BJ (cell line): ENCODE data around the gene MYO9B. TPM values are rescaled to one million over a fixed set of nuclear protein-coding genes. Genes with fewer than 3 reads are reported as not detected.

Experiments used
- CTCF ChIA-PET: fragments of 350-600 bp; formaldehyde crosslinking; extraction: SDS; loops from one replicate; lab custom pipeline; 2021; ENCODE audit warnings: antibody characterized with exemption, inconsistent platforms; lab: Yijun Ruan, JAX
- POLR2A ChIA-PET: fragments of 300-600 bp; sonication (Branson Sonifier 250); formaldehyde crosslinking; extraction: SDS; loops from one replicate; lab custom pipeline; 2021; ENCODE audit warnings: antibody characterized with exemption; lab: Charles Lee
- DNase-seq: peaks from one replicate; pipeline ENCODE4 v3.0.0-alpha.2; 2011; ENCODE audit warnings: low read depth
- H3K27me3 ChIP-seq: 2 replicates; pipeline ENCODE4 v1.6.0; 2011; ENCODE audit warnings: low read length; ENCODE audit not compliant: control insufficient read depth, insufficient read depth
- H3K36me3 ChIP-seq: 2 replicates; pipeline ENCODE4 v1.5.1; 2011; ENCODE audit warnings: low read length; ENCODE audit not compliant: control insufficient read depth, insufficient read depth
- H3K4me3 ChIP-seq: 2 replicates; pipeline ENCODE4 v1.5.1; 2011; ENCODE audit warnings: low read depth, mild to moderate bottlenecking, control low read depth, low read length
- polyA plus RNA-seq: library from polyadenylated mRNA; depleted of rRNA; stranded (reverse); fragments of >200 nt; gene quantifications from 2 replicates; pipeline ENCODE4 v1.2.3, GENCODE V29; 2011
- TF ChIP-seq, protein P1 (sequence below): IDR thresholded peaks from 2 replicates; pipeline ENCODE4 v1.5.1; 2011; ENCODE audit warnings: low read depth, mild to moderate bottlenecking, control low read depth, inconsistent platforms, low read length, moderate library complexity; ENCODE audit not compliant: insufficient read depth

MYO9B gene
- polyA plus RNA-seq, 1 experiment, result 40.8 TPM

DNA sequence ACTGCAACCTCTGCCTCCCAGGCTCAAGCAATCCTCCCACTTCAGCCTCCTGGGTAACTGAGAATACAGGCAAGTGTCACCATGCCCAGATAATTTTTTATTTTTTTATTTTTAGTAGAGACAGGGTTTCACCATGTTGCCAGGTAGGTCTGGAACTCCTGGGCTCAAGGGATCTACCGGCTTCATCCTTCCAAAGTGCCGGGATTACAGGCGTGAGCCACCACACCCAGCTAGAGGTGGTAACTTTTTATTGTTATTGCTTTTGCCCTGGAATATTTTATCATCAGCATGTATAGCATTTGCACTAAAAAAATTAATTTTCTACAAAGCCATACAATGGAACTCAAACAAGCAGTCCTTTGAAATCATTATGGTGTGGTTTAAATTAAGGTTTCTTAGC, 14.4 kb upstream of the MYO9B start:
- Histone ChIP-seq H3K36me3 (peaks cover 8% of the 10 kb centered on the region), H3K27me3 (no peaks in the 10 kb centered on the region), H3K4me3 (no peak overlapping the region)
- TF ChIP-seq, protein P1, sequence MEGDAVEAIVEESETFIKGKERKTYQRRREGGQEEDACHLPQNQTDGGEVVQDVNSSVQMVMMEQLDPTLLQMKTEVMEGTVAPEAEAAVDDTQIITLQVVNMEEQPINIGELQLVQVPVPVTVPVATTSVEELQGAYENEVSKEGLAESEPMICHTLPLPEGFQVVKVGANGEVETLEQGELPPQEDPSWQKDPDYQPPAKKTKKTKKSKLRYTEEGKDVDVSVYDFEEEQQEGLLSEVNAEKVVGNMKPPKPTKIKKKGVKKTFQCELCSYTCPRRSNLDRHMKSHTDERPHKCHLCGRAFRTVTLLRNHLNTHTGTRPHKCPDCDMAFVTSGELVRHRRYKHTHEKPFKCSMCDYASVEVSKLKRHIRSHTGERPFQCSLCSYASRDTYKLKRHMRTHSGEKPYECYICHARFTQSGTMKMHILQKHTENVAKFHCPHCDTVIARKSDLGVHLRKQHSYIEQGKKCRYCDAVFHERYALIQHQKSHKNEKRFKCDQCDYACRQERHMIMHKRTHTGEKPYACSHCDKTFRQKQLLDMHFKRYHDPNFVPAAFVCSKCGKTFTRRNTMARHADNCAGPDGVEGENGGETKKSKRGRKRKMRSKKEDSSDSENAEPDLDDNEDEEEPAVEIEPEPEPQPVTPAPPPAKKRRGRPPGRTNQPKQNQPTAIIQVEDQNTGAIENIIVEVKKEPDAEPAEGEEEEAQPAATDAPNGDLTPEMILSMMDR, result no peak
- no peak for DNase-seq
- CTCF ChIA-PET, result interaction anchor here (0.9 to 1.5 kb wide), 2 partner anchors 9 to 93 kb away, joined by 3 to 5 read pairs; no protein-coding TSS in a partner anchor
- POLR2A ChIA-PET, result no interaction called here

DNA sequence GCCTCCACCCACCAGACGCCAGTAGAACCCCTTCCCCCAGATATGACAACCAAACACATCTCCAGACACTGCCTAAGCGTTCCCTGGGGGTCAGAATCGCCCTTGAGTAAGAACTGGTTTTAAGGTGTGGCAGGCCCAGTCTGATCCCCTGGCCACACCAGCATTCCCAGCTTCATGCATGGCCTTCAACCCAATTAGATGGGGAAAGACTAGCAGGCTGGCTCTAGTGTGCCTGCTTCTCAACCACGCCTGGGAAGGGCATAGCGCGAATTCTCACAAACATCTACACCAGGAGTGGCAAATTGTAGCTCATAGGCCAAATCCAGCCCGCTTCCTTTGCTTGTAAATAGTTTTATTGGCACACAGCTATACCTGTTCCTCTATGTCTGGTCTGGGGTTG, 13.9 kb upstream of the MYO9B start:
- Histone ChIP-seq H3K36me3 (peaks cover 8% of the 10 kb centered on the region), H3K27me3 (no peaks in the 10 kb centered on the region), H3K4me3 (no peak overlapping the region)
- TF ChIP-seq, protein P1, result no peak
- POLR2A ChIA-PET, result no interaction called here
- CTCF ChIA-PET, result interaction anchor here (0.9 to 1.5 kb wide), 2 partner anchors 9 to 92 kb away, joined by 3 to 5 read pairs; no protein-coding TSS in a partner anchor
- no peak for DNase-seq

DNA sequence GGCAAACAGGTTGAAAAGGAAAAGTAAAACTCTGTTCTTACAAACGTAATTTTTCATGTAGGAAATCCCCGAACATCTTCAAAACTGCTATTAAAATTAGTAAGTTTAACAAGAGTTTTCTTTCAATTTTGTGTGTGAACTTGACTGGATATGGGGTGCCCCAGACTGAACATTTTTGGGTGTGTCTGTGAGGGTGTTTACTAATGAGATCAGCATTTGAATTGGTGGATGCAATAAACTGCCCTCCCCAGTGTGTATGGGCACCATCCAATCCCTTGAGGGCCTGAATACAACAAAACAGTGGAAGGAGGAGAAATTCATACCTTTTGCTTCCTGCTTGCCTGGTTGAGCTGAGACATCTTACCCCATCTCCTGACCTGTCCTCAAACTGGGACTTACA, 12.1 kb upstream of the MYO9B start:
- TF ChIP-seq, protein P1, result no peak
- H3K4me3 ChIP-seq, result no peak overlapping the region
- CTCF ChIA-PET, result interaction anchor here (1.0 kb wide), 1 partner anchor 219 kb away, joined by 3 read pairs; no protein-coding TSS in a partner anchor
- no peaks in the 10 kb centered on the region for H3K27me3 ChIP-seq
- DNase-seq, result no peak
- H3K36me3 ChIP-seq, result peaks cover 2% of the 10 kb centered on the region; the same call in 1 of the 2 replicates
- POLR2A ChIA-PET, result no interaction called here

DNA sequence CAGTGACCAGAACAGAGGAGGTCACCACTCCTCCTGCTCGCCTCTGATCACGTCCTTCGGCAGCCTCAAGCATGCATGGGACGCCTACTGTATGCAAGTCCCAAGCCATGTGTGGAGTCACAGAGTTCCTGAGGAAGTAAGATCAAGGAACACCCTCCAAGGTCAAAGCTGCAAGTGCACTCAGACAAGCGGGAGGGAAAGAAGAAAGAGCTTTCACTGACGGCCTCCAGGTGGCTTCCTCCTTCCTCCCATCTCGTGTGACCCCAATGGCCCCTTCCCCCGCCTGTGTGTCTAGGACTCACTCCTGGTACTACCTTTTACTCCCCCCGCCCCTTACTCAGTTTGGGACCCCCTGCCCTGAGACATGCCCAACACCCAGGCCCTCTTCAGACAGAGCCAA, 6.4 kb upstream of the MYO9B start:
- H3K4me3 ChIP-seq, result no peak overlapping the region
- no peaks in the 10 kb centered on the region for H3K36me3 ChIP-seq
- H3K27me3 ChIP-seq, result no peaks in the 10 kb centered on the region
- TF ChIP-seq, protein P1, result no peak
- DNase-seq, result no peak
- CTCF ChIA-PET, result interaction anchor here (0.6 to 2.8 kb wide), 5 partner anchors 12 to 213 kb away, joined by 3 to 25 read pairs (median 3); partner anchors contain the start of gene ANKLE1
- POLR2A ChIA-PET, result no interaction called here

DNA sequence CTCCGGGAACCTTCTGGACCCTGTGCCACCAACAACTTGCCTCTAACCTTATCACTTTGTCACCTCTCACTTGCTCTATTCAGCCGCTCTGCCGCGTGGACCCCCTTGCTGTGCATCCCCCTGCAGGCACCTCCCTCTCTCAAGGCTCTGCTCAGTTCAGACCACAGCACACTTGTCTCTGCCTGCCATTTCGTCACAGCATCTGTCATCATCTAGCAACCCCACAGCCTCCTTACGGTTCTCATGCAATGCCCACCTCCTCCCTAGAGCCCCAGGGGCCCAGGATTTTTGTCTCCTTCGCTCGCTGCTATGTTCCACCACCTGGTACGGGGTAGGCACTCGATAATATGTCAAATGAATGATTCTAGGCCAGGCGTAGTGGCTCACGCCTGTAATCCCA, 5.2 kb upstream of the MYO9B start:
- POLR2A ChIA-PET, result no interaction called here
- no peaks in the 10 kb centered on the region for H3K36me3 ChIP-seq

More for the DNA sequence above, 5.2 kb upstream of the MYO9B start:
- Histone ChIP-seq H3K27me3 (no peaks in the 10 kb centered on the region), H3K4me3 (no peak overlapping the region)
- TF ChIP-seq, protein P1, result no peak
- CTCF ChIA-PET, result interaction anchor here (2.8 kb wide), 1 partner anchor 212 kb away, joined by 25 read pairs; the partner anchor contains the start of gene ANKLE1
- no peak for DNase-seq
